Hypothalamus (tissue), 51 donors: ENCODE data around the gene FBXW8.
"Not testable (repeated sequence)": the region's sequence is repeated elsewhere in the genome, so short reads cannot be mapped to it uniquely, and the experiment has no call there.

Experiments
- DNase-seq, 51 donors: peaks; one replicate each; lab custom pipeline; 2025; lab: John Stamatoyannopoulos, UW

The FBXW8 gene

DNA sequence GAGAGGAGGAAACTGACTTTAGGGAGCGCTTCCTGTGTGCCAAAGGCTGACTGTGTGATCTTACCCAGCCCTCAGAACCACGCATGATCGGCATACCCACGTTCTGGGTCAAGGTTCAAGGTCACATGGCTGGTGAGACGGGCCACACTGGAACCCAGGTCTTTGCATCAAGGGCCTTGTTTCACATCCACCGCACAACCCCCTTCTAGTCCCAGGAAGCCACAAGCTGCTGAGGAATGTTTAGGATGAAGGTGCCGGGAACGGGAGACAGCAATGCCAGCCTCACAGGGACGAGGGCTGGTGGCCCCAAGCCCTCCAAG lies 137.8 kb downstream of the FBXW8 start:
- DNase-seq, result no peak

GRCh38 chr12:117049295-117049694 lies 138.5 kb downstream of the FBXW8 start:
- peak in 1 of 51 donors; percentile 10 for DNase-seq

GRCh38 chr12:117050060-117050459 lies 139.3 kb downstream of the FBXW8 start:
- no peak for DNase-seq

DNA sequence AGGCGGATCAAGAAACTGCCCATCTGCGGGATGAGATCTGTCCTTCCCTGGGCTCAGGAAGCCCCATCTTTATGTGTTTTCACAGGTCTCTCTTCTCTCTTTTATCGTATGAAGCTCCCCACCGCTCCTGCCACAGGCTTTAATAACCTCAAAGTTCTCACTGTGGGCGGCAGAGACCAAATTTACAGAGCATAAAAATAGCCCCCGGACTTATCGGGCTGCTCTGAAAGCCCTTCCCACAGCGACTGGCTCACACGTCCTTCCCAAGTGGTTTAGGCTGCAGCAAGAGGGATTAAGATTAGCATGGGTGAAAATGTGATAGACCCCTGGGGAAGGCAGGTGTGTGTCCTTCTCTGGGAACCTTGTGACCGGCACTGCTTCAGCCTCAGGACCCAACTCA lies 140.6 kb downstream of the FBXW8 start:
- DNase-seq, result no peak

DNA sequence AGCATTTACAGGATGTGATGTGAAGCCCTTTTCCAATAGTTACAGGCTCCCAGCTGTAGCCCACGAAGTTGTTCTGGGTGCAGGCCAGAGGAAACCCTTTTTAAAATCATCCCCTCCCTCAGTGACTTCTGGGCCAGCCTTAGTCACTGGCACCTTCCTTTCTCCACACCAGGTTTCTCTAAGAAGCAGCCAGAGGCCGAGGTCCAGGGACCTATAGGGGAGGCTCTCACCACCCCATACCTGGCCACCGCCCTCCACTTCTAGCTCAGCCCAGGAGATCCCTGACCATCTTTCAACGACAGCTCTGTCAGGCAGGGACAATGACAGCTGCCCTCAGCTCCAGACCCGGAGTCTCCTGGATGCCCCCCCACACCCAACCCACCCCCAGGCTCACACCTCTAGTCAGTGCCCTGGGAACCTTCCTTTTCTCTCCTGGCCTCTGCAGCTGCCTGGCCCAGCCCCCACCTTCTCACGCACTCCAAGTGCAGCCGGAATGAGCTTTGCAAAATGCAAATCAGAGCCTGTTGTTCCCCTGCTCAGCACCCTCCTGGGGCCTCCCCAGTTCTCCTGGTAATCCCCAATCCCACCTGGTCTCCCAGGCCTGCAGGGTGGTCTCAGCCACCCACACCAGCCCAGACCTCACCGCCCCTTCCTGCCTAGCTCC lies 141.8 kb downstream of the FBXW8 start:
- peak in 1 of 51 donors; percentile 3 for DNase-seq

GRCh38 chr12:117053050-117053400 lies 142.3 kb downstream of the FBXW8 start:
- no peak for DNase-seq

- no peak for DNase-seq
These were observed 142.9 kb downstream of the FBXW8 start for GRCh38 chr12:117053597-117054201.

DNA sequence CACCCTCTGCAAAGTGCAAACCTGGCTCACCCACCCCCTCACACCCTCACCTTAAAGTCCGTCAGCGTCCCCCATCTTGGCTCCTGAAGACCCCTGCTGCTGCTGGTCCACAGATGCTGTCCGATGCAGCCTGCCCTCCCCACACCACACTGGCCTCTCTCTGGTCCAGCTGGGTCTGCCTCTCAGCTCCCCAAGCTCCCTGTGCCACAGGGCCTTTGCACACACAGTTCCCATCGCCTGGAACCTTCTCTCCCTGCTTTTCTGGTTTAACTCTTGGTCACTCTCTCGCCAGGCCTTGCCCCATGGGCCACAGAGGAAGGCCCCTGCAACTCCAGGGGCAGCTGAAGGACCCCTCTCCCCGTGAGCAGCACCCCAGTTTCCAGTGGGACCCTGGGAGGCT lies 143.5 kb downstream of the FBXW8 start:
- DNase-seq, result no peak

GRCh38 chr12:117057626-117058025 lies 146.9 kb downstream of the FBXW8 start:
- not testable (repeated sequence) for DNase-seq

- DNase-seq, result no peak
These were observed 147.8 kb downstream of the FBXW8 start for GRCh38 chr12:117058442-117059072.

DNA sequence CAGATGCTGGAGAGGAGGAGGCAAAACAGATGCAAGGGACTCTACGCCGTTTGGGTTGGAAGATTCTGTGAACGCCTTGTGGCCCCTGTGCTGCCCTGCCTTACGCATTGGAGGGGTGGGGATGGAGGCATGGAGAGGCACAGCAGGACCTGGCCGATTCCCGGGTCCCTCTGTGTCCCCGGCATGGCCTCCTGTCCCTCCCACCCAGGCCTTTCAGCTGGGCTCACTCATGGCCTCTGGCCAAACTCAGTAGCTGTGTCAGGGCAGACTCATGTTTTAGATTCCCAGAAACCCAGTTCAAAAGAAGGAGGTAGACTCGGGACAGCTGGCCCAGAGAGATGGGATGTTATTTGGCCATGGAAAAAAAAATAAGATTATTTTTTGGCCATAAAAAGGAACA lies 148.4 kb downstream of the FBXW8 start:
- peak in 7 of 51 donors; percentile 3 to 35 (median 23) for DNase-seq

GRCh38 chr12:117060246-117060928 lies 149.6 kb downstream of the FBXW8 start:
- DNase-seq, result peak in 27 of 51 donors; percentile 4 to 78 (median 37)

DNA sequence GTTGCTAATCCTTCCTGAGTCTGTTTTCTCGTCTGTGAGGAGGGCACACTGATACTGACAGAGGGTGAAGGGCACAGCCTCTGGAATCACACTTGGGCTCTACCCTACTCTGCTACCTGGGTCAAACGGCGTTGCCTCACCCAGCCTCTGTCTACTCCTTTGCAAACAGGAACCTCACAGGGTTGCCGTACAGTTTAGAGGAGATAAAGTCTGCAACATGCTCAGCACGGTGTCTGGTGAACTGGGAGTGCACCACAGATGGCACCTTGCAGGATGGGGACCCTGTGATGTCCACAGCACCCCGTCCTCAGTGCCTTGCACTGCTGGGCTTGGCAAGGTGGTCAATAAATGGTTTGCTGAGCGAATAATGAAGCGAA lies 150.2 kb downstream of the FBXW8 start:
- DNase-seq, result no peak

DNA sequence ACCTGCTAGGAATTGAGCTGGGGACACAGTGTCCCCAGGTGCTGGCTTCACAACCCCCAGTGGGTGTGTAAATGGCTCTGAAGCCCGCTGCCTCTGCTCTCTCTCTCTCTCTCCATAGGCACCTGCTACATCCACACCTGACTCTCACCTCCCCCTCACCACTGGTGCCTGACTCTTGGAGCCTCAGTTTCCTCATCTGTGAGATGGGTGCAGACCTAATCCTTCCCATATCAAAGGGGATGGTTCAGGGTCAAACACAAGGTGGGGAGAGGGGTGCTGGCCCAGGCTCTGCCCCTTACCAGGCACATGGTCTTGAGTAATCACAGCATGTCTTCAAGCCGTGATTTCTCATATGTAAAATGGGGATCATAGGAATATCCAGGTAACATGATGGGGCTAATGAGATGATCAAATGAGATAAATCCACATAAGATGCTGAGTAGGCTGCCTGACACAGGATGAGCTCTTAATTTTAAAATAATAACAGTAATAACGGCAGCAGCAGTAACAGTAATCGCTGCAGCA lies 150.9 kb downstream of the FBXW8 start:
- no peak for DNase-seq

GRCh38 chr12:117063162-117063911 lies 152.6 kb downstream of the FBXW8 start:
- peak in 31 of 51 donors; percentile 8 to 59 (median 34) for DNase-seq

GRCh38 chr12:117064049-117064448 lies 153.3 kb downstream of the FBXW8 start:
- DNase-seq, result no peak

DNA sequence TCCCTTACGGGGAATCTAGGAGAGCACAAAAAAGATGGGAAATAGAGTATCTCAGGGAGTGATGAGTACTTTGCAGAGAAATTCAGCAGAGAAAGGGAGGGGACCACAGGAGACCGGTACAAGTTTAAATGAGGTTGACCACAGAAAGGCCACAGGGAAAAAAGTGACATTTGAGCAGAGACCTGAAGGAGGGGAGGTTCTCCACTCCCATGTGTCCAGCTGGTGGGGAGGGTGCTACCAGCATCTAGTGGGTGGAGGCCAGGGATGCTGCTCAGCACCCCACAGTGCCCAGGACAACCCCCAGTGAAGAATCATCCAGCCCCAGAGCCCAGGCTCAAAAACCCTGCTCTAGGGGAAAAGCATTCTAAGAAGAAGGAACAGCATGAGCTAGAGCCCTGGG lies 153.8 kb downstream of the FBXW8 start:
- DNase-seq, result no peak

GRCh38 chr12:117067016-117067415 lies 156.3 kb downstream of the FBXW8 start:
- no peak for DNase-seq

- DNase-seq, result no peak
These were observed 156.9 kb downstream of the FBXW8 start for GRCh38 chr12:117067638-117068037.

- no peak for DNase-seq
These were observed 157.7 kb downstream of the FBXW8 start for GRCh38 chr12:117068492-117068891.
